Stimulated activated memory B cell treated with anti-CD40 and anti-IgM and Interleukin-4, amounts not matched to agents 10 μg/mL and 1 μg/mL and 100 μg/mL, for 72 hours (primary cell): ENCODE results near the gene IGF2BP2.
A peak's percentile ranks its signal among the peaks of the same experiment; 100 is the strongest.
"Not testable (repeated sequence)": the region's sequence is repeated elsewhere in the genome, so short reads cannot be mapped to it uniquely, and the experiment has no call there.

ENCODE experiments used
- ATAC-seq: fragments of 150-1000 bp; cut with Tn5 transposase; 2 replicates; pipeline ENCODE4 v1.10.0; 2021
- H3K27ac Mint-ChIP-seq: one replicate; pipeline ENCODE4 v1.8.0; 2022; ENCODE audit warnings: mild to moderate bottlenecking, mixed read lengths
- H3K27me3 Mint-ChIP-seq: one replicate; pipeline ENCODE4 v1.8.0; 2022; ENCODE audit warnings: mixed read lengths
- H3K36me3 Mint-ChIP-seq: one replicate; pipeline ENCODE4 v1.8.0; 2022; ENCODE audit warnings: mixed read lengths
- H3K4me1 Mint-ChIP-seq: one replicate; pipeline ENCODE4 v1.8.0; 2022; ENCODE audit warnings: mixed read lengths
- H3K4me3 Mint-ChIP-seq: one replicate; pipeline ENCODE4 v1.8.0; 2022; ENCODE audit warnings: mild to moderate bottlenecking, moderate library complexity, mixed read lengths
- H3K9me3 Mint-ChIP-seq: one replicate; pipeline ENCODE4 v1.8.0; 2022; ENCODE audit warnings: mixed read lengths

IGF2BP2 gene

DNA sequence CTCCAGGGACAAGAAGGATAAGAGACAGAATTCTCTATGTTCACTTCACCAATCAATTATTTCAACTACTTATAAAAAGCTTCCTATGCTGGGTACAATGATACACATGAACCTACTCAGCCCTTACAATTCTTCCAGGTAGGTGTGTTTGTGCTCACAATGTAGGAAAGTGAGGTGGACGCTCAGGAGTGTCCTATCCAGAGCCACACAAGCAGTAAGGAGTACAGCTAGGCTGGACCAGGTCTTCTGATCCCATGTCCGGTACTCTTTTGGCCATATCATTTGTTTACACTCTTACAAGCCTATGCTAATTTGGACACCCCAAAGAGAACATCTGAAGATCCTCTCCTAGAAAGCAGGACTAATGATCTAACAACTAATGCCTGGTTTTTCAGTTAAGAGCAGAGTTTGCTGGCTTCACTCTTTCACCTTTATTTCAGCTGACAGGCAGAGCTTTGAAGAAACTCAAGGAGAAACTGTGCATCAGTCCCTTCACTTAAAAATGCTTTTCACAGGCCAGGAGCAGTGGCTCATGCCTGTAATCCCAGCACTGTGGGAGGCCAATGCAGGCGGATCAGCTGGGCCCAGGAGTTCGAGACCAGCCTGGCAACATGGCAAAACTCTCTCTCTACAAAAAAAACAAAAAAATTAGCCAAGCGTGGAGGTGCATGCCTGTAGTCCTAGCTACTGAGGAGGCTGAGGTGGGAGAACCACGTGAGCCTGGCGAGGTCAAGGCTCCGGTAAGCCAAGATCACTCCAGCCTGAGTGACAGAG lies 27.5 kb downstream of the IGF2BP2 start:
- Mint-ChIP-seq H3K36me3 (no peaks in the 10 kb centered on the region), H3K4me1 (no peaks in the 10 kb centered on the region), H3K4me3 (no peak overlapping the region), H3K27me3 (peaks cover 42% of the 10 kb centered on the region), H3K9me3 (no peaks in the 10 kb centered on the region), H3K27ac (no peak overlapping the region)
- no peak for ATAC-seq

GRCh38 chr3:185796431-185797107 lies 28.3 kb downstream of the IGF2BP2 start:
- Mint-ChIP-seq H3K4me3 (no peak overlapping the region), H3K4me1 (no peaks in the 10 kb centered on the region), H3K9me3 (no peaks in the 10 kb centered on the region), H3K36me3 (no peaks in the 10 kb centered on the region), H3K27me3 (peaks cover 37% of the 10 kb centered on the region), H3K27ac (no peak overlapping the region)
- ATAC-seq = no peak

- Mint-ChIP-seq H3K4me3 (no peak overlapping the region), H3K9me3 (no peaks in the 10 kb centered on the region), H3K36me3 (no peaks in the 10 kb centered on the region), H3K27me3 (peaks cover 48% of the 10 kb centered on the region), H3K27ac (no peak overlapping the region), H3K4me1 (no peaks in the 10 kb centered on the region)
- no peak for ATAC-seq
These were observed 31.5 kb downstream of the IGF2BP2 start for GRCh38 chr3:185793381-185793780.

- H3K9me3 Mint-ChIP-seq = no peaks in the 10 kb centered on the region
These were observed 31.9 kb downstream of the IGF2BP2 start for GRCh38 chr3:185792955-185793354.

DNA sequence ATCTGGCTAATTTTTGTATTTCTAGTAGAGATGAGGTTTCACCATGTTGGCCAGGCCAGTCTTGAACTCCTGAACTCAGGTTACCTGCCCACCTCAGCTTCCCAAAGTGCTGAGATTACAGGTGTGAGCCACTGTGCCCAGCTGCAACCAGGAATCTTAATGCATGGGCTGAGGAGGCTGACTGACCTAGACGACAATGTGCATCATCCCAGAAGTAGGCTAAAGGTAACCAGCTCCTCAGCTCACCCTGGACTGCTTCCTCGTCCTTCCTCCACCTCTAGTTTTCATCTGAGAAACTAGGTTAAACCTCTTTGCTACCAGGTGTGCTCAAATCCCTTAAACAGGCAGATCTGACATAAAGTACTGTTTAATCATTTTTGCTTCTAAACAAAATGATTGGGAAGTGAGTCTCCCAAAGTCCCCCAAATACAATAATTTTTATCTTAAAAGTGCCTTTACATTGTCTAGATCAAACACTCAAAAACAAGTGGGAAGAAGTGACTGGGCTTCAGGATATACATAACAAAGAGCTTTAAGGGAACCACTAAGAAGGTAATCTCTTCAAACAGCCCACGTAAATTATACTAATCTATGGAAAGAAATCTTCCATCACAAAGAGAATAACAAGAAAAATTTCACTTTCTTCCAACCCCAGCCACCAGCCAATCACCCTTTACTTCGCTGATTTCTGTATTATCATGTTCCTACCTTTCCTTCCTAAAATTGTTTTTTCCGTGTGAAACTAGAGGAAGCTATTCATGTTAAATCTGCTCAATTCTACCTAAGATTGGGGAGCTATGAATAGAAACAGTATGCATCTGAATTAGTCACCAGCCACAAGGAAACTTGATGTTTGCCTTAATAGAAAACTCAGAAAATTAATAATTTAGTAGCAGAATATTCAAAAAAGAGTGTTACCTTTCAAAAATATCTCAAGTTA lies 34.7 kb downstream of the IGF2BP2 start:
- Mint-ChIP-seq H3K27ac (no peak overlapping the region), H3K4me1 (no peaks in the 10 kb centered on the region), H3K4me3 (no peak overlapping the region), H3K36me3 (no peaks in the 10 kb centered on the region), H3K27me3 (peaks cover 36% of the 10 kb centered on the region), H3K9me3 (no peaks in the 10 kb centered on the region)
- ATAC-seq = no peak

More at GRCh38 chr3:185792955-185793354, 31.9 kb downstream of the IGF2BP2 start:
- H3K27ac Mint-ChIP-seq = no peak overlapping the region
- H3K27me3 Mint-ChIP-seq = peaks cover 48% of the 10 kb centered on the region
- H3K4me1 Mint-ChIP-seq = no peaks in the 10 kb centered on the region
- no peak overlapping the region for H3K4me3 Mint-ChIP-seq
- H3K36me3 Mint-ChIP-seq = no peaks in the 10 kb centered on the region
- no peak for ATAC-seq

DNA sequence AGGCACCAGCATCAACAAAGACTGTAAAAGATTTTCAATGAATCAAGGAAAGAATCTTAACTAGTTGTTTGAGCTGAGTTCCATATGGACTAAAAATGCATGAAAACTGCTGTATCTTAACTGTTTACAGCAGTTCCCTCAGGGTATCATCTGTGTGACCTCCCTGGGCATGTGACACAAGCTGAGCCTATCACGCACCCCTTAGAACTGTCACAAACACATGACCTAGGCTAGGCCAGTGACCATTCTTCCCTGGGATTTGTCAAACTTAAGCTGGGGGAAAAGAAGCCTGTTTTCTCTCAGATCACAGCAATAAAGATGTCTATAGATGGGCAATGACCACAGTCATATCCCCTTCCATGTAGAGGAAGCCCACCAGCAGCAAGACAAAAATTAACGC lies 35.7 kb downstream of the IGF2BP2 start:
- Mint-ChIP-seq H3K9me3 (no peaks in the 10 kb centered on the region), H3K36me3 (no peaks in the 10 kb centered on the region), H3K27me3 (peaks cover 28% of the 10 kb centered on the region), H3K4me3 (no peak overlapping the region), H3K27ac (no peak overlapping the region), H3K4me1 (no peaks in the 10 kb centered on the region)
- no peak for ATAC-seq

- H3K9me3 Mint-ChIP-seq = no peaks in the 10 kb centered on the region
These were observed 36.5 kb downstream of the IGF2BP2 start for GRCh38 chr3:185788292-185788691.

DNA sequence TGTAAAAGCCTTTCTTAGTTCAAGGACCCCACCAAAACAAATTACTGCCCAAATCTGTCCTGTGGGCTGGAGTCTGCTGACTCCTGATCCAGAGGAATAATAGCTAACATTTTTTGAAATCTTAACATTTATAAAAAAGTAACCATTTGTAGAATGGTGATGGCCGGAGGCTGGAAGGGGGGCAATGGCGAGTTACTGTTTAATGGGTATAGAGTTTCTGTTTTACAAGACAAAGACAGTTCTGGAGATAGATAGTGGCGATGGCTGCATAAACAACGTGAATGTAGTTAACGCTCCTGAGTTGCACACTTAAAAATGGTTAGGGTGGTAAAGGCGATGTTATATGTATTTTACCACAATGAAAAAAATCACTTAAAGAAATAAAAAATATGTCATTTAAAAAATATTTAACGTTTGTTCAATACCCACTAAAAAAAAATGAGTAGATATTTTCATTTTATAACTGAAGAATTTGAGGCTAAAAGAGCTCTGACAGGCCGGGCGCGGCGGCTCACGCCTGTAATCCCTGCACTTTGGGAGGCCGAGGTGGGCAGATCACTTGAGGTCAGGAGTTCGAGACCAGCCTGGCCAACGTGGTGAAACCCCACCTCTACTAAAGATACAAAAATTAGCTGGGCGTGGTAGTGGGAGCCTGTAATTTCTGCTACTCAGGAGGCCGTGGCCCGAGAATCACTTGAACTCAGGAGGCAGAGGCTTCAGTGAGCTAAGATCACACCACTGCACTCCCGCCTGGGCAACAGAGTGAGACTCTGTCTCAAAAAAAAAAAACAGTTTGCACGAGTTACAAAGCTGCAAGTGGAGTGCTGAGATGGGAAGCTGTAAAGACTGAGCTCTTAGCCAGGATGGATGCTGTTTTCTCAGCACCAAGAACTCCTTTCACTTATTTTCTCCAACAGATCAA lies 37.6 kb downstream of the IGF2BP2 start:
- no peak for ATAC-seq
- no peak overlapping the region for H3K4me3 Mint-ChIP-seq
- H3K27ac Mint-ChIP-seq = no peak overlapping the region
- peaks cover 19% of the 10 kb centered on the region for H3K27me3 Mint-ChIP-seq
- no peaks in the 10 kb centered on the region for H3K36me3 Mint-ChIP-seq
- H3K4me1 Mint-ChIP-seq = no peaks in the 10 kb centered on the region
- no peaks in the 10 kb centered on the region for H3K9me3 Mint-ChIP-seq

More at GRCh38 chr3:185788292-185788691, 36.5 kb downstream of the IGF2BP2 start:
- Mint-ChIP-seq H3K27me3 (peaks cover 28% of the 10 kb centered on the region), H3K36me3 (no peaks in the 10 kb centered on the region), H3K27ac (no peak overlapping the region), H3K4me1 (no peaks in the 10 kb centered on the region), H3K4me3 (no peak overlapping the region)
- ATAC-seq = no peak

DNA sequence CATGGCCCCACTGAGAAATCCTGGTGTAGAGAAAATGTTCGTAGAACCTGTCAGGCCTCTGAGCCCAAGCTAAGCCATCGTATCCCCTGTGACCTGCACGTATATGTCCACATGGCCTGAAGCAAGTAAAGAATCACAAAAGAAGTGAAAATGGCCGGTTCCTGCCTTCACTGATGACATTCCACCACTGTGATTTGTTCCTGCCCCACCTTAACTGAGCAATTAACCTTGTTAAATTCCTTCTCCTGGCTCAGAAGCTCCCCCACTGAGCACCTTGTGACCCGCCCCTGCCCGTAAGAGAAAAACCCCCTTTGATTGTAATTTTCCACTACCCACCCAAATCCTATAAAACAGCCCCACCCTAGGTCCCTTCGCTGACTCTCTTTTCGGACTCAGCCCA lies 38.6 kb downstream of the IGF2BP2 start:
- not testable (repeated sequence) for H3K36me3 Mint-ChIP-seq, ATAC-seq, H3K4me1 Mint-ChIP-seq

GRCh38 chr3:185784317-185784716 lies 40.5 kb downstream of the IGF2BP2 start:
- peaks cover 8% of the 10 kb centered on the region for H3K27me3 Mint-ChIP-seq
- no peaks in the 10 kb centered on the region for H3K36me3 Mint-ChIP-seq
- H3K27ac Mint-ChIP-seq = no peak overlapping the region
- H3K4me1 Mint-ChIP-seq = no peaks in the 10 kb centered on the region
- peak; percentile 43 for ATAC-seq
- H3K4me3 Mint-ChIP-seq = no peak overlapping the region
- no peaks in the 10 kb centered on the region for H3K9me3 Mint-ChIP-seq

More for the DNA sequence above, 38.6 kb downstream of the IGF2BP2 start:
- H3K27ac Mint-ChIP-seq, H3K9me3 Mint-ChIP-seq, H3K4me3 Mint-ChIP-seq: not testable (repeated sequence)
- peaks cover 16% of the 10 kb centered on the region for H3K27me3 Mint-ChIP-seq

DNA sequence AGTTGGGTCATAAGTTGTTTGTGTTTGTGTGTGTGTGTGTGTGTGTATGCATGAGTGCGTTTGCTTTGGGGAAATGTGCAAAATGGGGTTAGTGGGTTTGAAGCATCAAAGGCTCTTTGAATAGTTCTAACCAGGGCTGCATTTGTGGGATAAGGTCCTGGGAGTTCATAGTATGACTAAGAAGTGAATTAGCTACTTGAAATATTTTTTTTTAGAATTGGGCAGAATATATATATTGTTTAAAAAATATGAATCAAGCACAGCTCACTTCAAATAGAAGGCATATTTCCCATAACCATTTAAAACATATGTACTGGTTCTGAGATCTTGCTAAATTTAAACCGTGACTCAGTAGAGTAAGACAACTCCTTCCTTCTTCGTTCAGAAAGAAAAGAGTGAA lies 43.1 kb downstream of the IGF2BP2 start:
- Mint-ChIP-seq H3K4me1 (no peaks in the 10 kb centered on the region), H3K27me3 (peaks cover 12% of the 10 kb centered on the region), H3K36me3 (no peaks in the 10 kb centered on the region), H3K27ac (no peak overlapping the region), H3K4me3 (no peak overlapping the region), H3K9me3 (no peaks in the 10 kb centered on the region)
- ATAC-seq = no peak

DNA sequence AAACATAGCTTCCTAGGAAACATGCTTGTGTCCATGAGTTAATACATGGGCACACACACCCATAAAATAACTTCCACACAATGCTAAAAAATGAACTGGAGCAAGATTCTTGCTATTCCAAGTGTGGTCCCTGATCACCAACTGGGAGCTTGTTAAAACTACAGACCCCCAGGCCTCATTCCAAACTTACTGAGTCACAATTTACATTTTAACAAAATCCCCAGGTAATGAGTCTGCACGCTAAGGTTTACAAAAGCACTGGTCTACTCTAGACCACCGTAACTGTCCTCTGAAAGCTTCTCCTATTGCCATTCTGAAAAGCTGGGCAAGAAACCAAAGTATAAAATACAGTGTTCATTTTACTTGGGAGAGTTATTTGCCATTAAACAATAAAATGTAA lies 45.4 kb downstream of the IGF2BP2 start:
- Mint-ChIP-seq H3K27me3 (peaks cover 22% of the 10 kb centered on the region), H3K4me3 (no peak overlapping the region), H3K27ac (no peak overlapping the region), H3K9me3 (no peaks in the 10 kb centered on the region), H3K36me3 (no peaks in the 10 kb centered on the region), H3K4me1 (no peaks in the 10 kb centered on the region)
- ATAC-seq = no peak

DNA sequence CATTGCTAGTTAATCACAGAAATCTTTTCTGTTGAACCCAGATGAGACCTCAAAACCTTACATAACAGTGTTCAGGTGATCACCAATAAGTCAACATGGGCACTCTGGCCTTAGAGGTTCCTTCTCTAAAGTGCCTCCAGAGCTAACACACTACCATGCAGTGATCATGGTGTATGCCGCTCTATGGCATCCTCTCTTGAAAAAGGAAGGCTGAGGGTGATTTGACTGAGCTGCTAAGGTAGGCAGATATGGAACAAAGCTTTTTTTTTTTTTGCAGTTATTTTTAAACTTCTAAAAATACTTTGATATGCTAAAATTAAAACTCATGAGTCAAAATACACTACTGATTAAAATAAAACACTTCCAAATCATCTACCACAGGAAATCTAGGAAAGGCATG lies 46.0 kb downstream of the IGF2BP2 start:
- Mint-ChIP-seq H3K9me3 (no peaks in the 10 kb centered on the region), H3K36me3 (no peaks in the 10 kb centered on the region), H3K27ac (no peak overlapping the region), H3K4me1 (no peaks in the 10 kb centered on the region), H3K4me3 (no peak overlapping the region), H3K27me3 (peaks cover 28% of the 10 kb centered on the region)
- ATAC-seq = no peak

DNA sequence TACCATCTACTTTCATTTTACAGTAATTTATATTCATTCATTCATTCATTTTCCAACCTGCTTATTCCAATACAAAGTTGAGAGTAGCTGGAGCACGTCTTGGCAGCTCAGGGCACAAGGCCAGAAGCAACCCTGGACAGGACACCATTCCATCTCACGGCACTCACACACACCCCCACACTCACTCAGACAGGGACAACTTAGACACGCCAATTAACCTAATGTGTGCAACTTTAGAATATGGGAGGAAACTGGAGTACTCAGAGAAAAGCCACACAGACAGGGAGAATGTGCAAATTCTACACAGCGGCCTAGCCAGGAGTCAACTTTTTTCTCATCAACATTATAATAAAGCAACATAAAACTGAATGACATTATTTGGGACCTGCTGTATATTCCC lies 46.7 kb downstream of the IGF2BP2 start:
- H3K4me1 Mint-ChIP-seq = no peaks in the 10 kb centered on the region

More for the DNA sequence above, 46.7 kb downstream of the IGF2BP2 start:
- H3K27ac Mint-ChIP-seq = no peak overlapping the region
- peak; percentile 45 for ATAC-seq
- H3K9me3 Mint-ChIP-seq = no peaks in the 10 kb centered on the region
- peaks cover 32% of the 10 kb centered on the region for H3K27me3 Mint-ChIP-seq
- no peaks in the 10 kb centered on the region for H3K36me3 Mint-ChIP-seq
- no peak overlapping the region for H3K4me3 Mint-ChIP-seq
